Measurements from ENCODE around the gene LRP1B.
"Not testable (repeated sequence)": the region's sequence is repeated elsewhere in the genome, so short reads cannot be mapped to it uniquely, and the experiment has no call there.

Gene LRP1B

DNA sequence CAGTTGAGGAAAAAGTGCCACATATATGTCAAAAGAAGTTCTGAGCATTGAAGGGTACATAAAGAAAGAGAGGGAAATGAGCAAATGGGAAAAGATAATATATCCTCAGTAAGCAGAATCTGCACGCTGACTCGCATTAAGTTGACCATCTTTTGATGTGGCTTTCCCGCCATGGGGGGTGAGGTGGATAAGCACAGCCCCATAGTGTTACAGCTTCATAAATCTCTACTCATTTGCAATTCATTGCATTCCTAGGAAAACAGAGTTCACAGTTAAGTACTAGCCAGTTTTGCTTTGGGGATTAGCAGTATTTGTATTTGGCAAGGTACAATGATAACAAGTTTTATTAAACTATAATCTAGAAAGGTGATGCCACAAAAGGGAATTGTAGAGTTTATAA, 814.2 kb downstream of the LRP1B start:
- no peak for DNase-seq (ENCODE audit: low read depth in 2 of 2)

DNA sequence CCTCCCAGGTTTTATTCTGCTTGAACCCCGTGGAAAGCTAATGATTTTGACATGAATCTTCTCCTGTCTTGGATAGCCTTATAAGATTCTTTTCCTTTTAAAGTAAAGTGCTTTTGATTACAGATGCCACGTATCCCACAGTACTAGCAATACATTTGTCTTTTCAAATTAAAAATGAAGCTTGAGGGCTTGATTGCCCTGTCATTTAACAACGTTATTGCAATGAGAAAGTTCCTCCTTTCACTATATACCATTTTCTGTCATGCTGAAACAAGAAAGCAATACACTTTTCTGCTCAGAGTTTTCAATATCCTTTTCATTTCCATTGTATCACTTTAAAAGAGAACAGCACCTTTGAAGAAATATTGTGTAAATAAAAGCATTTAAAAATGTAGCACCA, 814.7 kb downstream of the LRP1B start:
- no peak for DNase-seq (ENCODE audit: low read depth in 2 of 2)

DNA sequence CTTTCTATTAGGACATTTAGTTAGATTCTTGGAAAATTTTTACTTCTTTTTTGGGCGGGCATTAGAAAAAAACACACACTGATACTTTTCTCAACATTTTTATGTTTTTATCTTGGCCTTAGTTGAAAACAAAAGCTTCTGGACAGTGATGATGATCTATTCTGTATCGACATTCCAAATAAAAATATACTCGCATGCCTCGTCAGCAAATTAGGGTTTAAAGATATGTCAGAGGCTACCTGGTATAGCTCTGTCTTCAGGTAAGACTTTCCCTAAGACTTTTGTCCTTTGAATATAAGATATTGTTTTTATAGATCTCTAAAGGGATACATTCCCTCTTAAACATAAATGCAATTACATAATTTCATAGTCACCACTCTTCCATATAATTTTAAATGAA, 816.8 kb downstream of the LRP1B start:
- DNase-seq (ENCODE audit: low read depth in 2 of 2) = no peak

DNA sequence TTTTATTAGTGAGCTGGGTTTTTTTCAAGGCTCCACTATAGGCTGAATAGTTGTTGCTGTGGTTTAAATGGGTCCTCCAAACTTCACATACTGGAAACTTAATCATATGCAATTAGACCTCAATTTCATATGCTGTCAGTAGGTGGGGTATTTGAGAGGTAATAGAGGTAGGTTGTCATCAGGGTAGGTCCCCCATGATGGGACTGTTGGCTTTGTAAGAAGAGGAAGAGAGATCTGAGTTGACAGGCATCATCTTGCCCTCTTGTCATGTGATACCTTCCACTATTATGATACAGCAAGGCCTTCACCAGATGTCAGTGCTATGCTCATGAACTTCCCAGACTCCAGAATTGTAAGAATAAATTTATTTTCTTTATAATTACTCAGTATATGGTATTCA, 819.4 kb downstream of the LRP1B start:
- DNase-seq (ENCODE audit: low read depth in 2 of 2) = no peak

DNA sequence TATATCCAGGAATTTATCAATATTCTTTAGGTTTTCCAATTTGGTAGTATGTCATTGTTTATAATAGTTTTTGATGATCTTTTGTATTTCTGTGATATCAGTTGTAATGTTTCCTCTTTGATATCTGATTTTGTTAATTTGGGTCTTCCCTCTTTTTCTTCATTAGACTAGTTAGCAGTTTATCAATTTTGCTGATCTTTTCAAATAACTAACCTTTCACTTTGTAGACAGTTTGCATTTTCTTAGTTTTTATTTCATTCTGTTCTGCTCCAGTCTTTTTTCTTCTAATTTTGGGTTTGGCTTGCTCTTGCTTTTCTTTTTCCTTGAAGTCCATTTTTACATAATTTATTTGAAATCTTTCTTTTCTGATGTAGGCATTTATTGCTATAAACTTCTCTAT, 824.4 kb downstream of the LRP1B start:
- no peak for DNase-seq (ENCODE audit: low read depth in 2 of 2)

DNA sequence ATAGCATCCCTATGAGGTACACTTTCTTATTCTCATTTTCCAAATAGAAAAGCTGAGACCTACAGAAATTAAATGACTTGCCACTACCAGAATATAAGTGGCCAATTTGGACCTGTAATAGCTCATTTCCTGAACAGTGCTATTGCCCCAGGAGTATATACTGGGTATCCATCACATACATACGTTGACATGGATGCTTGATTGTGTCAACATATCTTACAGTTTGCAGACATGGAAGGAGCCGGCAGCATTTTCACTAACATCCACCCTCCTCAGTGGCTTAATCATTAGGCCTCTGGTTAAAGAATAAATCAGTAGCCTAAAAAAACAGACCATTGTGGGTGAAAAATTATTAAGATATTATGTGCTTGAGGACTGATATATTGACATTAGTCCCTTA, 829.3 kb downstream of the LRP1B start:
- DNase-seq (ENCODE audit: low read depth in 2 of 2) = no peak

DNA sequence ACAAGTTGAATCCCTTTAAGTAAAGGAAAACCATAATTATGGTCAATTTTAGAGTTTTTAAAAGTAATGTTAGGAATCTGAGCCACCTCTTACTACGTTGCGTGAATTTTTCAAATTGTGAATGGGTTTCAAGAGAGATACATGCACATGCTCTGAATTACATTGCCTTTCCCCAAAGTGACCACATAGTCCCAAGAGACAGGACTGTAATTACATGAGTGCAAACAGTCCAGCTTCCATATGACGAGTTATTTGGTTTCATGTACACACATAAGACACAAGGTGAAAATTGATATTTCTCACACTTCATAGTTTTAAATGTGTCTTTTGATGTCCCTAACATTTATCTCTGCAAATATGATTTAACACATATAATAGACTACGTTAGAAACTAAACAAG, 850.8 kb downstream of the LRP1B start:
- no peak for DNase-seq (ENCODE audit: low read depth in 2 of 2)

DNA sequence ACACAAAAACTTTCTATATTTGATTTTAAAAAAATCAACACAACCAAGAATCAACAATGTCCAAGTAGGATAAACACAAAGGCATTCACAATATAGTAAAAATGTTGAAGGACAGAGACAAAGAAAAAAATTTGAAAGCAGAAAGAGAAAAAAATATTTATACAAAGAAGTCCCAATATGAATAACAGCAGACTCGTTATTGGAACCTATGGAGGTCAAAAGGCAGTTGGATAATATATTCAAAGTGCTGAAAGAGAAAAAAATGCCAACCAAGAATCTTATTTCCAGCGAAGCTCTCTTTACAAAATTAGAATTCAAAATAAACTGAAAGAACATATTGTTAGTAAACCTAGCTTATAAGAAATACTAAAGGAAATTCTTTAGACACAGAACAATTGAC, 859.5 kb downstream of the LRP1B start:
- no peak for DNase-seq (ENCODE audit: low read depth in 2 of 2)

DNA sequence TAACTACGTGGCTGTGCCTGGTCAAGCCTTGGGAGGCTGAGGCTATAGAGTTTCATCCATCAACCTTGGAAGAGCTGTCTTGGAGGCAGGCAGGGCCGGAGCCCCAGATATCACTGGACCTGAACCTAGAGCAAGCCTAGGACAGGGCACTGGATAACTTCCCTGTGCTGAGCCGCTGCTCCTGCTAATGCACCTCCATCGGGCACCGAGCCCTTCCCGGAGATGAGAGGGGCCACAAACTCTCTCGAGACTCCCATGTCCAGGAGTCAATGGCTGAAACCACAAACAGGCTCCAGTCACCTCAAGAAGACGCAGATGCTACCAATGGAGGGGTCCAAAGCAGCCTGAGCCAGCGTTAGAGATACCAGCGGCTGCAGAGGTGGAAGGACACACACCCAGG, 866.0 kb downstream of the LRP1B start:
- DNase-seq (ENCODE audit: low read depth in 2 of 2) = no peak

DNA sequence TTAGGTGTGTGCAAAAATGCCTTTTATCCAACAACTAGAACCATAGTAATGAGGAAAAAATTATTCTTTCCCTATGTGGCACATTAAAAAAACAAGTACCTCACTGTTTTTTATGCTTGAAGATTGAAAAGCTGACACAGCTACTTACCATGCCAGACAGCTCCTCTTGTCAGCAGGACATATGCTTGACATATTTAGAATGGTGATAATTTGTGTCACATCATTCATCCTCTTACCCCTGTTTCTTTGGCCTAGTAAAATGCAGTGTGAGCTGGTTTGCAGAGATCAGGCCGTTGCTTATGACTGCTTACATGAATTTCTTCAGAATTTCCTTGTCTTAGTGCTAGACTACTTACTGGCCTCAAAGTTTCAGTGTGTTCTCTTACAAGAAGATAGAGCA, 869.9 kb downstream of the LRP1B start:
- DNase-seq (ENCODE audit: low read depth in 2 of 2) = no peak

DNA sequence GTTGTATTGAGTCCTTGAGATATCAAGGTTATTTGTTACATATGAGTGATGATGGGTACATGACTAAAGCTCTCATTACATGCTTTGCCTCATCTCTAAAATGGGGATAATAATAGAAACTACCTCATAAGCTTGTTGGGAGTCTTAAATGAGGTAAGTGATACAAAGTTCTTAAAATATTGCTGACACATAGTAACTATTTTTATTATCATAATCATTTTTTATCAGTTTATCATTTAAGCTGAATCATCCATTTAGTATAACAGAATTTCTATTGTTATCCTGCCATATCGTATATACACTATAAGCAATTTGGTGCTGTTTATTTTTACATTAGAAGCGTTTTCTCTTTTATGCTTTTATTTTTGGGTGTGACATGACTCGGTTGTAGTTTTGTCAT, 871.1 kb downstream of the LRP1B start:
- DNase-seq (ENCODE audit: low read depth in 2 of 2) = no peak

DNA sequence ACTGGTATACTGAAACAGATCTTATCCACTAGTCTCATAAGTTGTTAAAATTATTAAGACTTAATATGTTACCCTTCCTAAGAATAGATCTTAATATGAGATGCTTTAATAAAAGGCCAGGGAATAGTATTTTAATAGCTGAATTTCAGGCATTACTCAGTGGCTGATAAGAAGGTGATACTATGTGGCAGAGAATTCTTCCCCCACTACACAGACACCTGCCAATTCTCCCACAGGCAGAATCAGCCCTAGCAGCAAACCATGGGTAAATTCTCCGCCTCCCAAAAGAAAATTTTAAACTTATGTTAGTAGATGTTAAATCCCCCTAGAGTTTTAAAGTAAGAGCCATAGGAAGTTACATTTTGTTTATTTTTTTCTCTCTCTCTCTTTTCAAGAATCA, 888.8 kb downstream of the LRP1B start:
- DNase-seq (ENCODE audit: low read depth in 2 of 2) = no peak

DNA sequence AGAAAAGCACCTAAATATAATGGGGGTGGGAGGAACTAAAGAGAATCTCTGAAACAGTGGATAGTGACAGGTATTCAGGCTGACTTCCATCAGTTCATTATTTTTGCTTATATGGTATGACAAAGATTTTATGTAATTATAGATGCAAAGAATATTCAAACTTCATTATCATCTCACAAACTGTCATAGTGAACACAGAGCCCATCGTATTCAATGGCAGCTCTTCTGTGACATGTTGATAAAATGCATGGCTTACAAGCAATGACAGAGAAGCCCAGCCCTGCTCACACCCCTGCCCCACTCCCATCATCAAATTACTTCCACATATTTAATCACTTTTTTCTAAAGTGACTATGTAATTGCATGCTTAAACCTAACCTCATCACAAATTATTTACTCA, 904.3 kb downstream of the LRP1B start:
- DNase-seq (ENCODE audit: low read depth in 2 of 2) = no peak

DNA sequence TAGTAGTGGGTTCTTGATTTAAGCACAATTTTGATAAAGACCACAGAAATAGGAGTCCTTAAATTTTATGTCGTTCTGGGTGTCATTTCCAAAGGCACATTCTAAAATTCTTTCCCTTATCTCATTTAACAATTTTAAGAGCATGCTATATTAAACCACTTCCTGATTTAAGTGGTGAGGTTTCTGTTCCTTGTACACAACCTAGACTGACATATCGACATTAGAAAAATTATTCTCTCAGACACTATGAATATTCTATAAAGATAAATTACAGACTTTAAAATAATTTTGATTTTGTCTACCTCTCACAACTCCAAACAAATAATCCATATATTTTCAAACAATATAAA, 923.8 kb downstream of the LRP1B start:
- DNase-seq (ENCODE audit: low read depth in 2 of 2) = no peak

DNA sequence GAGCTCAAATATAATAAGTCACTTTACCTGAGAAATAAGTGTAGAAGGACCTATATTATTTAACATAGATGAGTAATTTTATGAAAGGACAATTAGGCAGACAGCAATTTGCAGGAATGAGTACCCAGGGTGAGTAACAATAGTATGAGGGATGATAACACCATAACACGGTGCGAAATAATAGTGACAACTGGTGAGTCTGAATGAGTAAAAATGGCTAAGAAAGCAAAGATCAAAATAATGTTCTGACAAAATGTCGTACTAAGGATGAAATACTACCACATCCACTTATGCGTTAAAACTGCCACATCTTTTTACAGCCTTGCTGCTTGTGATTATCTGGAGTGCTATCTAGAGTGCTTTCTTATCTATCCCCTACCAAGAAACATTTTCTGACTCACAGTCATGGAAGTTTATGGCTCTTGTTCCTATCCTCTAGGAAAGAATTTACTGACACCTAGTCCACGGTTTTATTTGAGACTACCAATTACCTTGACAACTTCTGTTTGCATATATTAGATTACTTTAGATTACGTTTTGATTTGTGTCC, 929.7 kb downstream of the LRP1B start:
- DNase-seq (ENCODE audit: low read depth in 2 of 2) = no peak

DNA sequence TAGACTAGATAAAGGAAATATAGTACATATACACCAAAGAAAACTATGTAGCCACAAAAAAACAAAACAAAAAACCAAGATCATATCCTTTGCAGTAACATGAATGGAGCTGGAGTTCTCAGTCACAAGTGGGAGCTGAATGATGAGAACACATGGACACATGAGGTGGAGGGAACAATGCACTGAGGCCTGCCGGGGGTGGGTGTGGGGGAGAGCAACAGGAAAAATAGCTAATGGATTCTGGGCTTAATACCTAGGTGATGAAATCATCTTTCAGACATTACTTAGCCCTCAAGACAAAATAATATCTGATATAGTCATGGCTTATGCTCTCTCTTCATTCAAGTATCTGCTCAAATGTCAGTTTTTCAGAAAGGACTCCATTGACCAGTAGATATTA, 930.6 kb downstream of the LRP1B start:
- DNase-seq (ENCODE audit: low read depth in 2 of 2) = no peak

DNA sequence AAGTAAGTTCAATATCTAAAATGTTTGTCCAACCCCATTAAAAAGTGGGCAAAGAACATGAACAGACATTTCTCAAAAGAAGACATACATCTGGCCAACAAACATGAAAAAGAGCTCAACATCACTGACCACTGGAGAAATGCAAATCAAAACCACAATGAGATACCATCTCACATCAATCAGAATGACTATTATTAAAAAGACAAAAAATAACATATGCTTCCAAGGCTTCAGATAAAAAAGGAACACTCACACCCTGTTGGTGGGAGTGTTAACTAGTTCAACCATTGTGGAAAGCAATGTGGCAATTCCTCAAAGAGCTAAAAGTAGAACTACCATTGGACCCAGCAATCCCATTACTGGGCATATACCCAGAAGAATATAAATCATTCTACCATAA, 931.1 kb downstream of the LRP1B start:
- DNase-seq (ENCODE audit: low read depth in 2 of 2) = no peak

DNA sequence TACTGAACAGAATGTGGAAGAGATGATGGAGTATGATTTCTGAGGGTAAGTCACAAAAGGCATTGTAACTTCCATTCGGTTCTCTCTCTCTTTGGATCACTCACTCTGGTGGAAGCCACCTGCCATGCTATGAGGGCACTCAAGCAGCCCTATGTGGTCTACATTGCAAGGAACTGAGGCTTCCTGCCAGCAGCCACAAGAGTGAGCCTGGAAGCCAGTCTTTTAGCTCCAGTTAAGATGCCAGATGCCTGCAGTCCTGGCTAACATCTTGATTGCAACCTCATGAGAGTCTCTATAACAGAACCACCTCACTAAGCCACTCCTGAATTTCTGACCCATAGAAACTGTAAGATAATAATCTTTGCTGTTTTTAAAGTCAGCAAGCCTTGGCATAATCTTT, 935.7 kb downstream of the LRP1B start:
- DNase-seq (ENCODE audit: low read depth in 2 of 2) = no peak

DNA sequence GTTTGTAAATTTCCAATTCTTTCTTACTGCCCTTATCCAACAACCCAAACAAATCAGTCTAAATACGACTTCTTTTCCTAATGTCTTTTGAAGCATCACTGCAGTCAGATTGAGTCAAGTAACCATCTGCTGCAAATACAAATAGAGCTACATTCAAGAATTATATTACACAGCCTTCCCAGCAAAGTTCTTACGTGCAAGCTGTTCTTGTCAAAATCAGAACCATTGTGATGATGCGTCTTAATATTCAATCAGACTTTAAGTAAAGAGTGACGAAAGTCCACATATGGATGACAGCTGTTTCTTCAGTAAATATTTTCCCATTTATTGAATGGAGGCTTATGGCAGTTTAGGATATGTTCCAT, 943.8 kb downstream of the LRP1B start:
- no peak for DNase-seq (ENCODE audit: low read depth in 2 of 2)

DNA sequence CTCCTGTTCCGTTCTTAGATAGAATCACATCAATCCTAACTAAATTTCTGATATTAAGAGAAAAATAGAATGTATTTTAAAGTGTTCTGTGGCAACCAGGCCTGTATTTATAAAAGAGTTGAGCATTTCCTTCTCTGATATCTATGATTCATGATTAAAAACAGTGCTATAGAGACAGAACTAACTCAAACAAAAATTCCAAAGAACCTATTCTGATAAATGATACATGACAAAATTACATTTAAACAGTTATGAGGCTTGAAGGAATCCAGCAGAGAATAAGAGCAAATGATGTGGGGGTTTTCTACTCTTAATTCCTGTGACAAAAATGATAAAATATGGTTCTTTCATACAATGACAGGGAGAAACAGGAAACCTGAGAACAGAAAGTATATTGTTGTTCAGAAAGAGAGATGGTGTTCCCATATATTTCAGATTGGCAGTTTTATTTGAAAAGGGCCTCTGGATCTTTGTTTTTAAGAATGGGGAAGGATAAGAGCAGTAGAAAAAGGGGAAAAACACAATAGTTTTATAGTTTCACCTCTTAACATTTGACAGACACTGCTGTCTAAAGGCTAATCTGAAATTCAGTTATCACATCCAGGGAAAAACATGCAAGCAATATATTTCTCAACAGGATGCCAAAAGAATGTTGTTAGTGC, 944.3 kb downstream of the LRP1B start:
- no peak for DNase-seq (ENCODE audit: low read depth in 2 of 2)

DNA sequence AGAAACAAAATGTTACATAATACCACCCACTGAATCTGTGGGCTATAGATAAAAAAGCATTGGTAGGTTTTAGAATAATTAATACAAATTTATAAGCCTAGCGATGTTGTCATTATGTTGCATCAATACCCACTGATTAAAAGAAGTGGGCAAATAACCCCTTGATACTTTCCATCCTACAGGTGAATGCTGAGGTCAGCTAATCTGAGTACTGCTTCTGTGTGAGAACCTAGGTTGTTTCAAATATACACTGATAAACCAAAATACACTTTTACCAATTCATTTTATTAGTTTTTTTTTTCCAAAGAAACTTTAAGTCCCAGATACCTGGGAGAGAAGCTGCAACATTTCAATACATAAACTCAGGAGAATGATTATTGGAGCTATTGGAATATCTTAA, 948.6 kb downstream of the LRP1B start:
- DNase-seq (ENCODE audit: low read depth in 2 of 2) = no peak

DNA sequence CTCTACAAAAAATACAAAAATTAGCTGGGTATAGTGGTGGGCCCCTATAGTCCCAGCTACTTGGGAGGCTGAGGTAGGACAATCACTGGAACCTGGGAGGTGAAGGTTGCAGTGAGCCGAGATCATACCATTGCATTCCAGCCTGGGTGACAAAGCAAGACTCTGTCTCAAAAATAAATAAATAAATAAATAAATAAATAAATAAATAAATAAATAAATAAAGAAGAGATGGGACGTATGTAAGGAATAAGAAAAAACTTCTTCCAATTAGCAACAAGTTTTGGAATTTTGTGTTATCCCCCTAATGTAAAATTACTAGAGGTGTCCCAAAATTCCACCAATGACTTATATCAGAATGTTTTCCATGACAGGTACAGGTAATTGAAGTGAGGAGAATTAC, 961.7 kb downstream of the LRP1B start:
- not testable (repeated sequence) for DNase-seq (ENCODE audit: low read depth in 2 of 2)

DNA sequence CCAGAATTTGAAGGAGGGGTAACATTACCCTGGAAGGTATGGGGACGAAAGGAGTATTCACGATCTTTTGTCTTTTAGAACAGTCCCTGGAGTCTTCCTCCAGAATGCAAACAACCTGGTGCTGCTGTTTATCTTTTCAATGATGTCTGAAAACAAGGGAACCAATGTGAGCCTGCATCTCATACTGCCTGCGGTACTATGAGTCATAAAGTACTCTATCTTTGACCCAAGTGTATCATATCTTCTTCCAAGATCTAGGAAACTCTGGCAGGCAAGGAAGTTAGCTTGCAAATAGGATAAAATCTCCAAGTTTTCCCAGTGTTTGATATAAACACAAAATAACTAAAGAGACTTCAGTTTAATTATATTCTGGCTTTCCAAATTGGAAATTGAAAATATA, 968.5 kb downstream of the LRP1B start:
- no peak for DNase-seq (ENCODE audit: low read depth in 2 of 2)

DNA sequence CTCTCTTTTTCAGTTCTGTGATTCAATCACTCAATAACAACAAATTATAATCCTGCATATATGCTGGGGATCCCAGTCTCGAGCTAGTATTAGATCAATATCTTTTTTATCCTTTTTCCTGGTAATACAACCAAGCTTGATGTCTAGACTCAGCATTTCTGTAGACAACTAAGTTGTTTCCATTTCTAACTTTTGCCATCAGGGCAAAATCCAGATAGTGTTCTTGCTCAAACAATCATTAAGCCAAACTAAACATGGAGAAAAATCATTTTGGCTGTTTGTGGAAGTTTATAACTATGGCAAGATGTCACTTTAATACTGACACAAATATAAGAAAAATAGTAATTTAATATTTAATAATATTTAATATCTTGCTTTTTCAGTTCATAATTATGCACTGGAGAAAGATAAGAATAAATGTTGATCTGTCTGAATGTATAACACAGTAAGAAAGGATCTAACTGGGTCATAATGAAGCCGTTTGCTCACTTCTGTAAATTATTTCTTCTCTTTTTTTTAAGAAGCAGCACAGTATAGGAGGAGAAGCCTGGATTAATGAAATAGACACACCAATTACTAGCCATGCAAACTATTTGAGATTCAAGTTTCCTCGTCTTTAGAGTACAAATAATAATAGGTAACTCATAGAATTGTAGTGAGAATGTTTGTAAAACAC, 979.1 kb downstream of the LRP1B start:
- DNase-seq (ENCODE audit: low read depth in 2 of 2) = no peak
